Mesenteric fat pad (tissue), 1 donor: ENCODE results near the gene RFTN2. TPM values are rescaled to one million over a fixed set of nuclear protein-coding genes. Genes with fewer than 3 reads are reported as not detected.
"Not testable (repeated sequence)": the region's sequence is repeated elsewhere in the genome, so short reads cannot be mapped to it uniquely, and the experiment has no call there.

ENCODE experiments used
- DNase-seq: peaks from one replicate; pipeline ENCODE4 v3.0.0-alpha.2; 2020; ENCODE audit warnings: low spot score
- total RNA-seq: library from RNA; stranded (reverse); fragmentation: NEBNext Ultra II Directional; extraction: Animal tissue kit (Norgen Biotek cat#: 25700); gene quantifications from one replicate; pipeline ENCODE4 v1.2.1, GENCODE V29; 2021
- donor health status: DM: yes; HTN: yes; CAD: no.

RFTN2 gene
- total RNA-seq, 1 donor from 2014 or later, result 6.8 TPM

- no peak for DNase-seq
Observed at GRCh38 chr2:197674591-197674990, 796 bp downstream of the RFTN2 start.

- no peak for DNase-seq
Observed at GRCh38 chr2:197674060-197674459, 1.3 kb downstream of the RFTN2 start.

DNA sequence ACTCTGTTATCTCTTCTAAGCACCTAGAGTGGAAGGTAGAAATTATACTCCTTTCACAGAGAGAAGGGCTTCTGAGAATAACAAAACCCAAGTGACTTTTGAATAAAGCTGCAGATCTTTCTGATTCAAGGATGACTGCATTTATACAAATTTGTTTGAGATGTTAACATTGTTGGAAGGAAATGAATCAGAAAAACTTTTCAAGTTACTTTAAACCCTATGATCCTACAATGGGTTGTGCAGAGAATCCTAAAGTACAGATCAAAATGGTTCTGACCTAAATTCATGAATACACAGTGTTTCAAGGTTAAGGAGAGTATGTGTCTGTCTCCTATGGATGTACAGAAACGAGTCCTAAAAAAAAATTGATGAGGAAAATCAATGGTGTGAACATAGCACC, 1.8 kb downstream of the RFTN2 start:
- no peak for DNase-seq

- no peak for DNase-seq
Observed at GRCh38 chr2:197673106-197673505, 2.3 kb downstream of the RFTN2 start.

GRCh38 chr2:197672371-197672893, 3.0 kb downstream of the RFTN2 start:
- no peak for DNase-seq

DNA sequence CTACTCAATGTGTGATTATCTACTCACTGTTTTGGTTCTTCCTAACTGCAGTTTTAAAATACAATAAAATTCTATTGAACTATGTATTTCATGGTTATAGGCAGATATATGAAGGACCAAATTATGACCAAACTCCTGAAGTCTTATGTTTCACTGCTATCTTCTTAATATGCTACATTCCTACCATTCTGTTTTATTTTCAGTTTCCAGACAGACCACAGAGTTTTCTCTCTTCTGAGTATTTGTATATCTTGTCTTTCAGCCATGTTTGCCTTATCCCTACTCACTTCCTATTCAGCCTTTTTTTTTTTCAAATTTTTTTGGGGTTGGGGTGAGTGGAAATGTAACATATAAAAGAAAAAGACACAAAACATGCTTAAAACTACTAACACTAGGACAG, 6.3 kb downstream of the RFTN2 start:
- no peak for DNase-seq

- DNase-seq, result no peak
Observed at GRCh38 chr2:197668296-197668695, 7.1 kb downstream of the RFTN2 start.

DNA sequence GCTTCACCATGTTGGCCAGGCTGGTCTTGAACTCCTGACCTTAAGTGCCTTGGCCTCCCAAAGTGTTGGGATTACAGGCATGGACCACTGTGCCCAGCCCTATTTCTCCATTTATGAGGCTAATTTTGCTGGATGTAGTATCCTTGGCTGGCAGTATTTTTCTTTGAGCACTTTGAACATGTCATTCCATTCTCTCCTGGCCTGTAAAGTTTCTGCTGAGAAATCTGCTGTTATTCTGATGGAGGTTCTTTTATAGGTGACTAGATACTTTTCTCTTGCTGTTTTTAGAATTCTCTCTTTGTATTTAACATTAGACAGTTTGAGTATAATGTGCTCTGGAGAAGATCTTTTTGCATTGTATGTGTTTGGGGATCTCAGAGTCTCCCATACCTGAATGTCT, 9.1 kb downstream of the RFTN2 start:
- no peak for DNase-seq

- DNase-seq, result no peak
Observed at GRCh38 chr2:197661626-197662025, 13.8 kb downstream of the RFTN2 start.

GRCh38 chr2:197657562-197657961, 17.8 kb downstream of the RFTN2 start:
- no peak for DNase-seq

DNA sequence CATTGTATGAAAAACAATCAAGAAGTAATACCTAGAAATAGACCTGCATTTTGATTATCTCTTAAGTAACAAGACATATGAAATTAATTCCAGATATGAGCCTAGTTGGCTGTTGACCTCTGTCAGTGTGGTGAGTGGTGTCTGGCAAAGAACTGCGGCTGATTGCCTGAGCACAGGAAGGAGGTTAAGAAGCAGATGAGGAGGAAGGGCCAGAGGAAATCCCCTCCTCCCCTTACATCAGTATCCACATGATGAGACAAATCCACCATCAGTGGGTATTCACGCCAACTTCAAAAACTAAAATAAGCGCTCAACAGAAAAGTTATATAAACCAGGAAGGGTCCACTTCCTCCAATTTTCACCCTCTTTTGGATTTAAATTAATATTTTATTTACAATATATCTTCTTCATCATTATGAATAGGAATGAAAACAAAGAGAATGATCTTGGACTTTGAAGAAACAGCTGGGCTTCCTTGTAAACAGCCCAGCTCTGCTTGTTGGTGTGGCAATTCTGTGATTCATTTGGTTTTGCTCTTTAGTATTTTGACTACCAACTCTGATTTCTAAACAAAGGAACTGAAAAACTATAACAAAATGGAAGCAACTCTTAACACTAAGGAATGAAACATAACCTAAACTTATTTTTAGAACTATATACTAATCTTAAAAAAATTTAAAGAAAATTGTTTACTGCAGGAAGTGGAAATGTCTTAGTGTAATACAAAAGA, 27.3 kb downstream of the RFTN2 start:
- DNase-seq, result no peak

- no peak for DNase-seq
Observed at GRCh38 chr2:197641666-197642065, 33.7 kb downstream of the RFTN2 start.

- DNase-seq, result not testable (repeated sequence)
Observed at GRCh38 chr2:197640571-197641122, 34.7 kb downstream of the RFTN2 start.

GRCh38 chr2:197633109-197633657, 42.2 kb downstream of the RFTN2 start:
- DNase-seq, result no peak

DNA sequence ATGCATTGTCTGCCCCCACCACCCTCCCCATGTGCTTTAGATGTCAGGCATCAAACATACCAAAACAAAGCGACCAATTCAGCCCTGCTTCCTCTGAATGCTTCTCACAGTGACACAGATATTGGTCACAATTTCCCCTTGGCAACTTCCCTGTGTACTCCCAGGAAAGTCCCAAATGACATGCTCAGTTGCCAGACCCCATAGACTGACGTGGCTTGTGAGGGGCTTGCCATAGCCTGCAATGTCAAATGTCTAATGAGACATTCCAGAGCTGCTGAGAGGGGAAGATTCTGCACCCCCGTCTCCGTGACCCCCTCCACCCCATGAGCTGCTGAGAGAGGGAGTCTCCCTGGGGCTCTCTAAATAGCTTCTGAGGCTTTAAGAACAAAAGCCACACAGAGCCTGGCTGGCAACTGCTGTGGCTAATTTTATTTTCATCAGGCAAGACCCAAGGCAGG, 47.3 kb downstream of the RFTN2 start:
- DNase-seq, result no peak

- no peak for DNase-seq
Observed at GRCh38 chr2:197626965-197627625, 48.3 kb downstream of the RFTN2 start.

DNA sequence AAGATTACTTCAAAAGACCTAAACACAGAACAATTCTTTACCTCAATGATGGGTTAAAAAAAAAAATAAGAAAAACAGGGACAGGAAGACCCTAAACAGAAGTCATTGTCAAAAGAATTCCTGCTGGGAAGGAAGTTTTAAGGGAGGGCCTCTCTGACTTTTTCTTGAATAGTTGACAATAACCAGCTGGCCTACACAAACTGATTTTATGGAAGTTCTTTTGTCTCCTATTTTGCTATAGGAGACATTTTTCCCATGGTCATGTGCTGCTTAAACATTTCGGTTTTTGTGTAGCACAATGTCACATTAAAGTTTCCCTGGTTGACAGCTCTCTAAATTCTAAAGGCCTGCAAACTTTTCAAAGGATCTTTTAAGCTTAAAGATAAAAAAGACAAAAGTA, 55.3 kb downstream of the RFTN2 start:
- no peak for DNase-seq

- no peak for DNase-seq
Observed at GRCh38 chr2:197615016-197615652, 60.3 kb downstream of the RFTN2 start.

GRCh38 chr2:197614532-197614931, 60.9 kb downstream of the RFTN2 start:
- no peak for DNase-seq

DNA sequence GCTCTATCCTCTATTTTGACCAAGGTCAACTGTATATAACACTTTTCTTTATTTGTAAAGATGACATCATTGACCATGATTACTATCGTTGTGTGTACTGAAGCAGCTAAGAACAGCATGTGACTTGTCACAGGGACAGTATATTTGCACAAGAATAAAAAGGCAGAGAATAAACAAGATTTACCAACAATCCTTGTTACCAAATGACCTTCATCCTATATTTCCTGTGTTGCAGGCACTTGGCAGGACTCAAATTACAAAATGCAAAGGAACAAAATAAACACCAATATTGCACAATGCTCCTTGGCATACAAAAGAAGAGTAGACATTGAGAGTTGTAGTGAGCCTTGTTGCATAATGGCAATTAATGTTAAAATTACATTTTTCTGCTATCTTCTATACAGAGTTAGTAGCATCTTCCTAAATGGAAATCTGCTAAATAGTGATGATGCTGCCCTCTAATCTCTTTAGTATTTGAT, 61.8 kb downstream of the RFTN2 start:
- no peak for DNase-seq

DNA sequence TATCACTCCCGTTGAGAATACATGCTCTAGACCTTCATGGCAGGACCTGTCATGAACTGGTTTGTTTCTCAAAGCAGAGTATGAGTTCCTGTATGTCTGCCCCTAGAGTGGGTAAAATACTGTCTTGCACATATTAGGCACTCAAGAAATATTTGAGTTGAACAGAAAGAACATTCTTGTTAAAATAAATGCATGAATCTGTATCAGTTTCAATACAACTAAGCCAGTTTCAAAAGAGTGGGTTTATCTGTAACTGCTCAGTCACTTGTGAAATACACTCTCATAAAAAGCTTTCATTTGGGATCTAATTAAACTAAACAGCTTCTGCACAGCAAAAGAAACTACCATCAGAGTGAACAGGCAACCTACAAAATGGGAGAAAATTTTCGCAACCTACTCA, 69.2 kb downstream of the RFTN2 start:
- no peak for DNase-seq
